ENCODE results near the gene TOR3A.
A peak's percentile ranks its signal among the peaks of the same experiment; 100 is the strongest.
"Not testable (repeated sequence)": the region's sequence is repeated elsewhere in the genome, so short reads cannot be mapped to it uniquely, and the experiment has no call there.

The TOR3A gene

DNA sequence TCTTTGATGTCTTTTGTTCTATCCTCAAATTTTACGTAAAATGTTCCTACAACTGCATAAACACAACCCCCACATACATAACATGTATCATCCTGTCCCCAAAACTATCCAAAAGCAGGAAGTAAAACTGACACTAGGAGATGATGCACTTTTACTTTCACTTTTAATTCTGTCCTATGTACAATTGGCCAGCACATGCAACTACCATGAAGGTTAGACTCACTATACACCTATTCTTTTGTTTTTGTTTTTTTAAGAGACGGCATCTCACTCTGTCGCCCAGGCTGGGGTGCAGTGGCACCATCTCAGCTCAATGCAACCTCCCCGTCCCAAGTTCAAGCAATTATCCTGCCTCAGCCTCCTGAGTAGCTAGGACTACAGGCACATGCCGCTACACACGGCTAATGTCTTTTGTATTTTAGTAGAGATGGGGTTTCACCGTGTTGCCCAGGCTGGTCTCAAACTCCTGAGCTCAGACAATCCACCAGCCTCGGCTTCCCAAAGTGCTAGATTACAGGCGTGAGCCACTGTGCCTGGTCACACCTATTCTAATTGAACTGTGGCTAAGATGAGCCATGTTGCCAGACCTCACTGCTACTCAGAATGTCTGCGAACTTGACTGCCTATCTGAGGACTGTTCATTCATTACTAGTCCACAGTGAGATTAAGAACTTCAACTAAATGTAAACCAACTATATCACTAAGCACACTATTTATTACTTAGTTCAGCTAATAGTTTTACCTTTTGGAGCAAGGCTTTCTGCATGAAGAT is 48.0 kb downstream of the TOR3A start:
- no peak overlapping the region for H3K4me3 ChIP-seq (ENCODE audit: control insufficient read depth, low read depth, low read length)
- no peak for TF ChIP-seq CTCF (IDR thresholded peaks at IDR 0.05; ENCODE audit: control insufficient read depth, insufficient read depth, low read depth, low read length, missing control alignments)
- DNase-seq (ENCODE audit: low read depth) = no peak

DNA sequence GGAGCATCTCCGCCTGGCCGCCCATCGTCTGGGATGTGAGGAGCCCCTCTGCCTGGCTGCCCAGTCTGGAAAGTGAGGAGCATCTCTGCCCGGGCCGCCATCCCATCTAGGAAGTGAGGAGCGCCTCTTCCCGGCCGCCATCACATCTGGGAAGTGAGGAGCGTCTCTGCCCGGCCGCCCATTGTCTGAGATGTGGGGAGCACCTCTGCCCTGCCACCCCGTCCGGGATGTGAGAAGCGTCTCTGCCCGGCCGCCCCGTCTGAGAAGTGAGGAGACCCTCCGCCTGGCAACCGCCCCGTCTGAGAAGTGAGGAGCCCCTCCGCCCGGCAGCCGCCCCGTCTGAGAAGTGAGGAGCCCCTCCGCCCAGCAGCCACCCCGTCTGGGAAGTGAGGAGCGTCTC is 53.3 kb downstream of the TOR3A start:
- H3K4me3 ChIP-seq (ENCODE audit: control insufficient read depth, low read depth, low read length); DNase-seq (ENCODE audit: low read depth): not testable (repeated sequence)

DNA sequence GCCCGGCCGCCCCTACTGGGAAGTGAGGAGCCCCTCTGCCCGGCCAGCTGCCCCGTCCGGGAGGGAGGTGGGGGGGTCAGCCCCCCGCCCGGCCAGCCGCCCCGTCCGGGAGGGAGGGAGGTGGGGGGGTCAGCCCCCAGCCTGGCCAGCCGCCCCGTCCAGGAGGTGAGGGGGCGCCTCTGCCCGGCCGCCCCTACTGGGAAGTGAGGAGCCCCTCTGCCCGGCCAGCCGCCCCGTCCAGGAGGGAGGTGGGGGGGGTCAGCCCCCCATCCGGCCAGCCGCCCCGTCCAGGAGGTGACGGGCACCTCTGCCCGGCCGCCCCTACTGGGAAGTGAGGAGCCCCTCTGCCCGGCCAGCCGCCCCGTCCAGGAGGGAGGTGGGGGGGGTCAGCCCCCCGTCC is 53.8 kb downstream of the TOR3A start:
- not testable (repeated sequence) for DNase-seq (ENCODE audit: low read depth); H3K4me3 ChIP-seq (ENCODE audit: control insufficient read depth, low read depth, low read length)

GRCh38 chr1:179137617-179138255 is 55.9 kb downstream of the TOR3A start:
- H3K4me3 ChIP-seq (ENCODE audit: control insufficient read depth, low read depth, low read length) = no peak overlapping the region
- TF ChIP-seq CTCF (IDR thresholded peaks at IDR 0.05; ENCODE audit: control insufficient read depth, insufficient read depth, low read depth, low read length, missing control alignments) = no peak
- no peak for DNase-seq (ENCODE audit: low read depth)

DNA sequence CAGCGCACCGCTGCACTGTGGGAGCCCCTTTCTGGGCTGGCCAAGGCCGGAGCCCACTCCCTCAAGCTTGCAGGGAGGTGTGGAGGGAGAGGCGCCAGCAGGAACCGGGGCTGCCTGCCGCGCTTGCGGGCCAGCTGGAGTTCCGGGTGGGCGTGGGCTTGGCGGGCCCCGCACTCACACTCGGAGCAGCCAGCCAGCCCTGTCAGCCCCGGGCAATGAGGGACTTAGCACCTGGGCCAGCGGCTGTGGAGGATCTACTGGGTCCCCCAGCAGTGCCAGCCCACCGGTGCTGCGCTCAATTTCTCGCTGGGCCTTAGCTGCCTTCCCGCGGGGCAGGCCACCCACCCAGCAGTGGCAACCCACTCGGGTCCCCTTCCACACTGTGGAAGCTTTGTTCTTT is 56.9 kb downstream of the TOR3A start:
- DNase-seq (ENCODE audit: low read depth); H3K4me3 ChIP-seq (ENCODE audit: control insufficient read depth, low read depth, low read length): not testable (repeated sequence)

DNA sequence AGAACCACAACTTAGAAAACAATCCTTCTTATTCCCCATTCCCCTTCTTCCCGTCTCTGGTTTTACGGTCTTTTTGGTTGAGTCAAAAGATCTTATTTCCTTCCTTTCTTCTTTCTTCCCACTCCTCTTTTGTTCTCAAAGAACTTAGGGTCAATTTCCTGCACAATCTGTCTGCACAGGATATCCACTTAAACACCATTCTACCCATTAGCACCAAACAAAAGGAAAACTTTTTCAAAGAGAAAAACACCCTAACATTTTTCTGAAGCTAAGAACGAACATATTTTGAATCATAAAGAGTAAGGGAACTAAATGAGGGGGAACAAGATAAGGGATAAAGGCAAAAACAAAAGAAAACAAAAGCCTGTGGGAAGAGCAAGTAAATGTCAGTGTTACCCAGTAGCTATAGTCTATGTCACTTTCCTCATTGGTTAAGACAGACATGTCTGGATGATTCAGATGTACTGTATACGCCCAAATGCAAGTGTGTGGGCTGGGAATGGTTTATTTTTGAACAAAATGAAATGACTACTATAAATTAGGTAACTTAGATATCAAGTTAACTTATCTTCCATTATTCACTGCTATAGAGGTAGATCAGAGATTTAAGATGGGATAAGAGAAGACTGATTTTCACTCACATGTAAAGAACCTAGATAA is 59.9 kb downstream of the TOR3A start:
- peak overlapping the region; percentile 58 for H3K4me3 ChIP-seq (ENCODE audit: control insufficient read depth, low read depth, low read length)
- no peak for TF ChIP-seq CTCF (IDR thresholded peaks at IDR 0.05; ENCODE audit: control insufficient read depth, insufficient read depth, low read depth, low read length, missing control alignments)
- peak; percentile 53 for DNase-seq (ENCODE audit: low read depth)

DNA sequence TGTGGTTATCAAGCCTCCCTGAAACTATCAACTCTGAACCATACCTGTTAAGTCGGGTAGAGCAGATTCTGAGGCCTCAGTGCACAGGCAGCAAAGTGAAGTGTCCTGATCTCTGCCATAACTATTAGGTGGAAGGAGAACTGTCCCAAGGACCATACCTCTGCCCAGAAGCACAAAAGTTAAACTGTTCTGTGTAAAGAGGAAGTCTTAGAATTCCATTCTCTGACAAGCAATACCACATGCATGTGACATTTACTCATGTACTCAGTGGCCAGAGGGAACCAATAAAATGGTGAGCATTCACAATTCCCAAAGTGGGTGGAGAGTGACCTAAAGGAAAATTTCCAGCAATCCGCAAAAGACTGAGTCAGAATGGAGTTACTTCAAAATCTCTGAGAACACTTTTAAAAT is 61.0 kb downstream of the TOR3A start:
- peak; percentile 95 for DNase-seq (ENCODE audit: low read depth)
- TF ChIP-seq CTCF (IDR thresholded peaks at IDR 0.05; ENCODE audit: control insufficient read depth, insufficient read depth, low read depth, low read length, missing control alignments) = no peak
- peak overlapping the region; percentile 58 for H3K4me3 ChIP-seq (ENCODE audit: control insufficient read depth, low read depth, low read length)

GRCh38 chr1:179143322-179143721 is 61.5 kb downstream of the TOR3A start:
- DNase-seq (ENCODE audit: low read depth) = peak; percentile 88
- TF ChIP-seq CTCF (IDR thresholded peaks at IDR 0.05; ENCODE audit: control insufficient read depth, insufficient read depth, low read depth, low read length, missing control alignments) = no peak
- H3K4me3 ChIP-seq (ENCODE audit: control insufficient read depth, low read depth, low read length) = no peak overlapping the region
